ENCODE data around the gene NRIP3.

The NRIP3 gene

DNA sequence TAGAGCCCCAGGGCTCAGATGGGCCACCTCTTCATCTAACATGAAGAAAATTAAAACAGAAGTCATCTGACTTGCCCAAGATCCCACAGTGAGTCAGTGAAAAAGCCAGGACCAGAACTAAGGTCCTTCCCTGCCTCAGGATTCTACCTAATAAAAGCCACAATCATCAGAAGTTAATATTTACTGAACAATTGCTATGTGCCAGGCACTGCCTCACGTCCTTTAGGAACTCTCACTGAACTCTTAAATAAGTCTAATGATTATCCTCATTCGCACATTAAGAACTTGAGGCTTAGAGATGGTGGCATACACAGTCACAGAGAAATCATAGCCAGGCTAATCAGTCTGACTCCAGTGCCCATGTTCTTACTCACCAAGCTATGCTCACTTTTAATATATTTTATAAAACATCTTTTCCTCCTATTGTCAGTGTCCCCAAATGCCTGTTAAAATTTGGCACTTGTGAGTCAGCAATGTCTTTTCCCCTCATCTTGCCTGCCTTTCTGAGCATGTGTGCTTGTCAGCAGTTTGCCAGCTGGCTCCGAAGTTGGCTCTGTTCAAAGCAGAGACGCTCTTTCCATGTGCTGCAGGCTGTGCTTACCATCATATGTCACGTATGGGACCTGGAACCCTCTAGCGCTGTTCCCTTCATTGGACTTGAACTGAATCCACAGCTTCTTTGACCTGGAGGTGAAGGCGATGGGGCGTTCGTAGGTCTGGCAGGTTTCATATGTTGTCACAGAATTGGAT, 21.5 kb upstream of the NRIP3 start:
- Histone ChIP-seq H3K9me3 (no peaks in the 10 kb centered on the region), H3K27me3 (peaks cover 10% of the 10 kb centered on the region), H3K36me3 (no peaks in the 10 kb centered on the region), H3K4me1 (ENCODE audit: control insufficient read depth in 1 of 2, insufficient read depth in 1 of 2, low read depth in 1 of 2, low read length in 1 of 2) (no peaks in the 10 kb centered on the region), H3K27ac (no peak overlapping the region), H3K4me3 (ENCODE audit: low read depth in 1 of 2, low read length in 1 of 2) (no peak overlapping the region)
- TF ChIP-seq CTCF (IDR thresholded peaks at IDR 0.05), result no peak

DNA sequence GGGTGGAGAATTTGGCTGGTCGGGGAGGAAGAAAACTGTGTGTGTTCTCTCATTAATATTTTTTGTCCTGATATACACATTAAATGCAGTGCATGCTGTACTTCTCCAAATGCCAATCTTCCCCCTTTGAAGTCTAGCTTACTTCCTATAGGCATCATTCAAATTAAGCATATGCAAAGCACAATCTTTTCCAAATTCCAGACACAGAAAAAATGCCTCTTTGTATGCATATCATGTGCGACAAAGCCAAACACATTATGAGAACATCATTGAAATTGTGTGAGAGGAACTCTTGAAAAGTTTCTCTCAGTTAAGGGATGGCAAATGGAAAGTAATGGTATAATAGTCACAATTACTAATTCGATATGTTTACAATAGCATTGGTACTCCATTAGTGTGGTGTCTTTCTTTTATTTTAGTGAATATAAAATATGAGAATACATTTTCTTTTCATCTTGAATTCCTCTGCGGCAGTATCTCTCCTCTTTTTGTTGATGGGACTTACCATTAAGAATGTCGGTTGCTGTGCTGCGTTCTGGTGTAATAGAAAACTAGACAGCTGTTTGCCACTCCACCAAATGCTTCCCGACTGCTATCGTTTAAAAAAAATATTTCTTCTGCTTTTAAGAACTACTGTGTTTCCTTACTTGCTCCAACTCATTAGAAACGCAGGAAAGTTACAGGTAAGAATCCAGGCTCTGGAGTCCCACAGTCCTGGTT, 19.3 kb upstream of the NRIP3 start:
- Histone ChIP-seq H3K27ac (no peak overlapping the region), H3K9me3 (no peaks in the 10 kb centered on the region), H3K4me1 (ENCODE audit: control insufficient read depth in 1 of 2, insufficient read depth in 1 of 2, low read depth in 1 of 2, low read length in 1 of 2) (peaks cover 0 to under 1% of the 10 kb centered on the region in 2 experiments), H3K27me3 (peaks cover 10% of the 10 kb centered on the region), H3K4me3 (ENCODE audit: low read depth in 1 of 2, low read length in 1 of 2) (no peak overlapping the region), H3K36me3 (no peaks in the 10 kb centered on the region)
- TF ChIP-seq CTCF (IDR thresholded peaks at IDR 0.05), result no peak

DNA sequence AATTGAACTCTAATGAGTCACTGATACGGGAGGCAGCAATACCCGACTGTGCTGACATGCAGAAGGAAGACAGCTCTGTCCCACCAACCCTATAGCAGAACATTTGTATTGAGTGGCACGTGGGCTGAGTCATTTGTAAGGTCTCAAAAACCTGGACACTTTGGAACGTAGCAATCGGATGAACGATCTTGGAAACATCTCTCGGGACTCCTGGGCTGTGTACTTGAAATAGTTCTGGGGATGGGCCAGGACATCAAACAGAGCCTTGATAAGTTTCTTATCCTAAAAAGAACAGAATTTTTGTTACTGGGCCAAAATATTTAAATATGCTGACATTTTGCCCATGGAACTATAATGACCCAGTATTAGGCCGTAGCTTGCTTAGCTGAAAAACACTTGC, 17.1 kb upstream of the NRIP3 start:
- Histone ChIP-seq H3K9me3 (no peaks in the 10 kb centered on the region), H3K27ac (no peak overlapping the region), H3K36me3 (no peaks in the 10 kb centered on the region), H3K27me3 (peaks cover 10% of the 10 kb centered on the region), H3K4me1 (ENCODE audit: control insufficient read depth in 1 of 2, insufficient read depth in 1 of 2, low read depth in 1 of 2, low read length in 1 of 2) (peaks cover 10 to 12% of the 10 kb centered on the region in 2 experiments), H3K4me3 (ENCODE audit: low read depth in 1 of 2, low read length in 1 of 2) (no peak overlapping the region)
- no peak for TF ChIP-seq CTCF (IDR thresholded peaks at IDR 0.05)

- no peak for TF ChIP-seq CTCF (IDR thresholded peaks at IDR 0.05)
Observed at GRCh38 chr11:9019861-9020260, 16.1 kb upstream of the NRIP3 start.

GRCh38 chr11:9017773-9018172, 14.0 kb upstream of the NRIP3 start:
- Histone ChIP-seq H3K27me3 (peaks cover 9% of the 10 kb centered on the region), H3K36me3 (no peaks in the 10 kb centered on the region), H3K4me1 (ENCODE audit: control insufficient read depth in 1 of 2, insufficient read depth in 1 of 2, low read depth in 1 of 2, low read length in 1 of 2) (peaks cover 10 to 12% of the 10 kb centered on the region in 2 experiments), H3K4me3 (ENCODE audit: low read depth in 1 of 2, low read length in 1 of 2) (no peak overlapping the region), H3K9me3 (no peaks in the 10 kb centered on the region), H3K27ac (peak overlapping the region; percentile 22)
- TF ChIP-seq CTCF (IDR thresholded peaks at IDR 0.05), result no peak

More at GRCh38 chr11:9019861-9020260, 16.1 kb upstream of the NRIP3 start:
- no peaks in the 10 kb centered on the region for H3K36me3 ChIP-seq
- H3K4me1 ChIP-seq (ENCODE audit: control insufficient read depth in 1 of 2, insufficient read depth in 1 of 2, low read depth in 1 of 2, low read length in 1 of 2), result peaks cover 10 to 12% of the 10 kb centered on the region in 2 experiments
- no peak overlapping the region for H3K4me3 ChIP-seq (ENCODE audit: low read depth in 1 of 2, low read length in 1 of 2)
- H3K27me3 ChIP-seq, result peaks cover 10% of the 10 kb centered on the region
- H3K9me3 ChIP-seq, result no peaks in the 10 kb centered on the region
- H3K27ac ChIP-seq, result no peak overlapping the region

Data from neutrophil (primary cell).